ENCODE data around the gene LHX6. TPM values are rescaled to one million over a fixed set of nuclear protein-coding genes. Genes with fewer than 3 reads are reported as not detected.
A peak's percentile ranks its signal among the peaks of the same experiment; 100 is the strongest.

Gene LHX6
- total and polyA plus RNA-seq, 2 of the 13 experiments (the other 11 are each of a cell fraction or from before 2014, with no cell fraction given) = 1.1 to 1.3 TPM

GRCh38 chr9:122218935-122219855 lies 9.6 kb downstream of the LHX6 start:
- POLR2A ChIA-PET = no interaction called here
- WGBS (ENCODE audit: low lambda C conversion rate) = 35% methylated on average over 14 of the region's 59 CpGs
- ATAC-seq (peak; percentile 26), DNase-seq (ENCODE audit: low spot score) (no peak), FAIRE-seq (no peak)
- H3K27me3 ChIP-seq (ENCODE audit: control insufficient read depth in 1 of 2, insufficient read depth in 2 of 2, low read length in 2 of 2) = peaks cover 6 to 84% of the 10 kb centered on the region in 2 experiments; a peak in 4 of 5 replicates
- intact Hi-C loops (cut with micrococcal nuclease; ENCODE audit: unreplicated experiment) = no loop called here
- H3K4me2 ChIP-seq (ENCODE audit: low read depth, low read length) = peak overlapping the region; percentile 65
- BruUV-seq (replicated peaks) = no TSS peak
- H3K36me3 ChIP-seq (replicated peaks in 1 of 2; ENCODE audit: control insufficient read depth in 1 of 2, insufficient read depth in 2 of 2, low read length in 2 of 2) = no peaks in the 10 kb centered on the region
- H3K27ac ChIP-seq (ENCODE audit: extremely low read length, insufficient read depth, low read length) = no peak overlapping the region
- CTCF ChIA-PET (ENCODE audit: low intra/inter-chr PET ratio, low total read pairs) = no interaction called here
- H3K4me3 ChIP-seq (replicated peaks in 1 of 3; ENCODE audit: insufficient read depth in 1 of 3, low read depth in 2 of 3, low read length in 3 of 3) = peak overlapping the region in 2 of 3 experiments; percentile 43 to 50; a peak in 3 of 6 replicates
- H4K20me1 ChIP-seq (ENCODE audit: insufficient read depth, low read length) = no peaks in the 10 kb centered on the region
- H3K4me1 ChIP-seq (ENCODE audit: insufficient read depth, low read length) = peaks cover 53% of the 10 kb centered on the region
- no peak overlapping the region for H3K9ac ChIP-seq (ENCODE audit: insufficient read depth, low read depth, low read length)
- in situ Hi-C loops (cut with HindIII; ENCODE audit: extremely low pct_ligation_motif_present, low pct_unique_long_range_greater_than_20kb) = no loop called here
- no peaks in the 10 kb centered on the region for H3K9me3 ChIP-seq (ENCODE audit: low read length)
- H3K79me2 ChIP-seq (ENCODE audit: insufficient read depth, low read length) = no peaks in the 10 kb centered on the region
- H2AFZ ChIP-seq (ENCODE audit: low read length) = no peak overlapping the region
- no peak for TF ChIP-seq ZNF276 (CRISPR knock-in tag; IDR thresholded peaks at IDR 0.05; ENCODE audit: low read depth)
- TF ChIP-seq ZNF263 (CRISPR knock-in tag; IDR thresholded peaks at IDR 0.05) = peak; percentile 58
- TF ChIP-seq MEIS2 (CRISPR knock-in tag; IDR thresholded peaks at IDR 0.05) = no peak
- TF ChIP-seq HMG20A (CRISPR knock-in tag; IDR thresholded peaks at IDR 0.05; ENCODE audit: borderline replicate concordance) = no peak
- TF ChIP-seq ARNT (IDR thresholded peaks at IDR 0.05) = no peak
- TF ChIP-seq ZNF30 (CRISPR knock-in tag; IDR thresholded peaks at IDR 0.05) = no peak
- no peak for TF ChIP-seq PRDM4 (CRISPR knock-in tag; IDR thresholded peaks at IDR 0.05; ENCODE audit: borderline replicate concordance)
- no peak for TF ChIP-seq RAD51 (IDR thresholded peaks at IDR 0.05; ENCODE audit: borderline replicate concordance)
- no peak for TF ChIP-seq MTF2 (CRISPR knock-in tag; IDR thresholded peaks at IDR 0.05; ENCODE audit: borderline replicate concordance)
- TF ChIP-seq HNRNPLL (IDR thresholded peaks at IDR 0.05; ENCODE audit: low read depth, low read length, poor library complexity, severe bottlenecking) = peak; percentile 80
- 0 out of 2 replicates have a peak, but pooled peaks have one; percentile 38 for TF ChIP-seq EZH2 (conservative IDR thresholded peaks at IDR 0.05; ENCODE audit: low read depth, low read length)
- no peak for TF ChIP-seq MED1 (CRISPR knock-in tag; IDR thresholded peaks at IDR 0.05)
- TF ChIP-seq MXD1 (CRISPR knock-in tag; IDR thresholded peaks at IDR 0.05) = no peak
- TF ChIP-seq NPAS2 (CRISPR knock-in tag; IDR thresholded peaks at IDR 0.05; ENCODE audit: borderline replicate concordance) = no peak
- no peak for TF ChIP-seq ELF4 (CRISPR knock-in tag; IDR thresholded peaks at IDR 0.05; ENCODE audit: borderline replicate concordance)
- no peak for TF ChIP-seq TFE3 (CRISPR knock-in tag; IDR thresholded peaks at IDR 0.05)
- TF ChIP-seq ZNF629 (CRISPR knock-in tag; conservative IDR thresholded peaks at IDR 0.05) = no peak
- no peak for TF ChIP-seq ZNF660 (CRISPR knock-in tag; IDR thresholded peaks at IDR 0.05; ENCODE audit: borderline replicate concordance, low read depth)
- TF ChIP-seq IKZF1 (IDR thresholded peaks at IDR 0.05) = no peak

Measured in HepG2 (cell line).